Astrocyte (in vitro differentiated cells and primary cell): ENCODE measurements around the gene TSPYL1. TPM values are rescaled to one million over a fixed set of nuclear protein-coding genes. Genes with fewer than 3 reads are reported as not detected.

Experiments used
- DNase-seq: peaks from one replicate; pipeline ENCODE4 v3.0.0-alpha.2; 2010; ENCODE audit warnings: low read depth
- FAIRE-seq: peaks from 2 replicates; lab custom pipeline; 2011; peaks lifted over from hg19 to GRCh38; lab: Jason Lieb, UNC
- H2AFZ ChIP-seq: 2 replicates; pipeline ENCODE4 v1.6.0; 2012; ENCODE audit warnings: low read depth, low read length, inconsistent platforms
- H3K27ac ChIP-seq: 2 replicates; pipeline ENCODE4 v1.5.1; 2011; ENCODE audit warnings: low read depth, low read length, inconsistent platforms
- H3K27me3 ChIP-seq: 2 replicates; pipeline ENCODE4 v1.6.0; 2011; ENCODE audit warnings: low read length, inconsistent platforms; ENCODE audit not compliant: insufficient read depth
- H3K36me3 ChIP-seq: 2 replicates; pipeline ENCODE4 v1.5.1; 2011; ENCODE audit warnings: low read length, inconsistent platforms; ENCODE audit not compliant: insufficient read depth
- H3K4me1 ChIP-seq: 2 replicates; pipeline ENCODE4 v1.5.1; 2011; ENCODE audit warnings: low read length, inconsistent platforms; ENCODE audit not compliant: insufficient read depth
- H3K4me2 ChIP-seq: 2 replicates; pipeline ENCODE4 v1.6.0; 2012; ENCODE audit warnings: low read length, inconsistent platforms
- H3K4me3 ChIP-seq: 2 replicates; pipeline ENCODE4 v1.5.1; 2011; ENCODE audit warnings: low read depth, mild to moderate bottlenecking, low read length, inconsistent platforms; ENCODE audit not compliant: insufficient read depth
- H3K79me2 ChIP-seq: 2 replicates; pipeline ENCODE4 v1.6.0; 2012; ENCODE audit warnings: mild to moderate bottlenecking, low read length, inconsistent platforms; ENCODE audit not compliant: insufficient read depth
- H3K9ac ChIP-seq: 2 replicates; pipeline ENCODE4 v1.6.0; 2012; ENCODE audit warnings: mild to moderate bottlenecking, low read length, inconsistent platforms
- H3K9me3 ChIP-seq: 2 replicates; pipeline ENCODE4 v1.5.1; 2012; ENCODE audit warnings: low read depth, mild to moderate bottlenecking, low read length, inconsistent platforms; ENCODE audit not compliant: insufficient read depth
- H4K20me1 ChIP-seq: 2 replicates; pipeline ENCODE4 v1.6.0; 2012; ENCODE audit warnings: low read length, inconsistent platforms; ENCODE audit not compliant: insufficient read depth
- H3K27ac Mint-ChIP-seq: one replicate; pipeline ENCODE4 v1.8.0; 2021; ENCODE audit warnings: mild to moderate bottlenecking, mixed read lengths; ENCODE audit not compliant: unreplicated experiment
- H3K27me3 Mint-ChIP-seq: one replicate; pipeline ENCODE4 v1.8.0; 2021; ENCODE audit warnings: low read depth, mixed read lengths; ENCODE audit not compliant: unreplicated experiment
- H3K36me3 Mint-ChIP-seq: one replicate; pipeline ENCODE4 v1.8.0; 2021; ENCODE audit warnings: low read depth, mixed read lengths; ENCODE audit not compliant: unreplicated experiment
- H3K4me1 Mint-ChIP-seq: one replicate; pipeline ENCODE4 v1.8.0; 2021; ENCODE audit warnings: low read depth, mixed read lengths; ENCODE audit not compliant: unreplicated experiment
- H3K4me3 Mint-ChIP-seq: one replicate; pipeline ENCODE4 v1.8.0; 2021; ENCODE audit warnings: mild to moderate bottlenecking, moderate library complexity, mixed read lengths; ENCODE audit not compliant: unreplicated experiment
- H3K9me3 Mint-ChIP-seq: one replicate; pipeline ENCODE4 v1.8.0; 2021; ENCODE audit warnings: mild to moderate bottlenecking, mixed read lengths; ENCODE audit not compliant: unreplicated experiment
- EZH2 ChIP-seq: IDR thresholded peaks from 2 replicates; pipeline ENCODE4 v1.6.1; 2012; ENCODE audit warnings: mild to moderate bottlenecking, low read length, inconsistent platforms; ENCODE audit not compliant: insufficient read depth
- total RNA-seq: library from RNA; stranded (reverse); gene quantifications from 2 replicates; pipeline ENCODE4 v1.2.1, GENCODE V29; 2021
- TF ChIP-seq, protein P1 (sequence below): IDR thresholded peaks from 2 replicates; pipeline ENCODE4 v1.5.1; 2011; ENCODE audit warnings: low read depth, mild to moderate bottlenecking, inconsistent platforms, low read length, moderate library complexity; ENCODE audit not compliant: insufficient read depth

The TSPYL1 gene
- total RNA-seq, 1 donor from 2014 or later: 91.7 TPM

- no peak overlapping the region for H3K4me2 ChIP-seq
- H3K4me3 ChIP-seq: no peak overlapping the region
- peaks cover 3% of the 10 kb centered on the region for H3K36me3 ChIP-seq
- Mint-ChIP-seq H3K4me3 (no peak overlapping the region), H3K36me3 (no peaks in the 10 kb centered on the region), H3K4me1 (peaks cover 28% of the 10 kb centered on the region), H3K9me3 (no peaks in the 10 kb centered on the region), H3K27ac (no peak overlapping the region), H3K27me3 (no peaks in the 10 kb centered on the region)
- peaks cover 4% of the 10 kb centered on the region for H4K20me1 ChIP-seq
- H3K79me2 ChIP-seq: peaks cover 41% of the 10 kb centered on the region
- TF ChIP-seq, protein P1, sequence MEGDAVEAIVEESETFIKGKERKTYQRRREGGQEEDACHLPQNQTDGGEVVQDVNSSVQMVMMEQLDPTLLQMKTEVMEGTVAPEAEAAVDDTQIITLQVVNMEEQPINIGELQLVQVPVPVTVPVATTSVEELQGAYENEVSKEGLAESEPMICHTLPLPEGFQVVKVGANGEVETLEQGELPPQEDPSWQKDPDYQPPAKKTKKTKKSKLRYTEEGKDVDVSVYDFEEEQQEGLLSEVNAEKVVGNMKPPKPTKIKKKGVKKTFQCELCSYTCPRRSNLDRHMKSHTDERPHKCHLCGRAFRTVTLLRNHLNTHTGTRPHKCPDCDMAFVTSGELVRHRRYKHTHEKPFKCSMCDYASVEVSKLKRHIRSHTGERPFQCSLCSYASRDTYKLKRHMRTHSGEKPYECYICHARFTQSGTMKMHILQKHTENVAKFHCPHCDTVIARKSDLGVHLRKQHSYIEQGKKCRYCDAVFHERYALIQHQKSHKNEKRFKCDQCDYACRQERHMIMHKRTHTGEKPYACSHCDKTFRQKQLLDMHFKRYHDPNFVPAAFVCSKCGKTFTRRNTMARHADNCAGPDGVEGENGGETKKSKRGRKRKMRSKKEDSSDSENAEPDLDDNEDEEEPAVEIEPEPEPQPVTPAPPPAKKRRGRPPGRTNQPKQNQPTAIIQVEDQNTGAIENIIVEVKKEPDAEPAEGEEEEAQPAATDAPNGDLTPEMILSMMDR: no peak
- no peak for TF ChIP-seq EZH2
- H3K9ac ChIP-seq: no peak overlapping the region
- H3K27me3 ChIP-seq: no peaks in the 10 kb centered on the region
- H3K9me3 ChIP-seq: no peaks in the 10 kb centered on the region
- no peak overlapping the region for H2AFZ ChIP-seq
- H3K27ac ChIP-seq: no peak overlapping the region
- peaks cover 21% of the 10 kb centered on the region for H3K4me1 ChIP-seq
- DNase-seq (no peak), FAIRE-seq (no peak)
These were observed 32.4 kb downstream of the TSPYL1 start for GRCh38 chr6:116247285-116247684.

DNA sequence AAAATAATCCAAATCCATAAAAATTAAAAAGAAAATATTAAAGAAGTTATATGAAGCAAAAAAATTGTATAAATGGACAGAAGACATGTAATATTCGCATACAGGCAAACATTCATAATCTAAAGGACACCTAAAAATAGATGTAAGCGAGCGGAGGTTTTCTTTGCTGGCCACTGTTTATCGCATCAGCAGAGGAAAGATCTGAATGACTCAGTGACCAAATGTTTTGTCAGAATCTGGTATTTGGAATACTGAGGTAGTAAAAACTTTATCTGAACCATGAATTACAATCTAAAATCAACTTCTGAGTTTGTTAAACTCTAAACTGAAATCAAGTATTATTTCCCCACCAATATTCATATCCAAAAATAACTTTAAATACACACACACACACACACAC lies 33.6 kb downstream of the TSPYL1 start:
- H3K4me3 ChIP-seq: no peak overlapping the region
- H3K9ac ChIP-seq: no peak overlapping the region
- no peak overlapping the region for H2AFZ ChIP-seq
- no peaks in the 10 kb centered on the region for H3K27me3 ChIP-seq
- peaks cover 4% of the 10 kb centered on the region for H4K20me1 ChIP-seq
- H3K79me2 ChIP-seq: peaks cover 30% of the 10 kb centered on the region
- no peak overlapping the region for H3K4me3 Mint-ChIP-seq
- peak overlapping the region; percentile 43 for H3K27ac ChIP-seq
- H3K36me3 ChIP-seq: peaks cover 3% of the 10 kb centered on the region
- DNase-seq: peak; percentile 80
- FAIRE-seq: peak; percentile 66
- H3K36me3 Mint-ChIP-seq: no peaks in the 10 kb centered on the region
- H3K9me3 ChIP-seq: no peaks in the 10 kb centered on the region
- TF ChIP-seq EZH2: no peak
- TF ChIP-seq, protein P1: no peak
- no peak overlapping the region for H3K27ac Mint-ChIP-seq
- no peaks in the 10 kb centered on the region for H3K9me3 Mint-ChIP-seq
- H3K4me2 ChIP-seq: peak overlapping the region; percentile 53
- H3K4me1 ChIP-seq: peaks cover 13% of the 10 kb centered on the region
- no peaks in the 10 kb centered on the region for H3K27me3 Mint-ChIP-seq
- peaks cover 22% of the 10 kb centered on the region for H3K4me1 Mint-ChIP-seq

DNA sequence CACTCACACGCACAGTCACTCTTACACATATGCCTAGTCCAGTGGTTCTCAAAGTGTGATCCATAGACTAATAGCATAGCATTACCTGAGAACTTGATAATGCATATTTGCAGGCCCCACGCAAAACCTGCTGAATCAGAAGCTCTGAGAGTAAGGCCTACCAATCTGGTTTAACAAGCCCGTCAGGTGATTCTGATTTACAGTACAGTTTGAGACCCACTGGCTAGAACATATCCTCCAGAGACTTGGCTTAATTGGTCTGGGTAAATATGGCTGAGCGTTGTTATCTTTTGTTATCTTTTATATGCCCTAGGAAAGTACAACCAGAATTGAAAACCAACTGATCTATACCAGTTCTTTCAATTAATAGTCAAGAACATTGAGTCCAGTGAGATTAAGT lies 35.4 kb downstream of the TSPYL1 start:
- H3K27ac ChIP-seq: no peak overlapping the region
- Mint-ChIP-seq H3K9me3 (no peaks in the 10 kb centered on the region), H3K27me3 (no peaks in the 10 kb centered on the region), H3K36me3 (peaks cover 2% of the 10 kb centered on the region), H3K27ac (no peak overlapping the region), H3K4me1 (peaks cover 10% of the 10 kb centered on the region), H3K4me3 (no peak overlapping the region)
- peaks cover 3% of the 10 kb centered on the region for H3K36me3 ChIP-seq
- H3K9me3 ChIP-seq: no peaks in the 10 kb centered on the region
- no peaks in the 10 kb centered on the region for H4K20me1 ChIP-seq
- H3K4me2 ChIP-seq: no peak overlapping the region
- H3K4me1 ChIP-seq: no peaks in the 10 kb centered on the region
- peaks cover 12% of the 10 kb centered on the region for H3K79me2 ChIP-seq
- TF ChIP-seq EZH2: no peak
- TF ChIP-seq, protein P1: no peak
- FAIRE-seq (no peak), DNase-seq (no peak)
- no peak overlapping the region for H3K9ac ChIP-seq
- H2AFZ ChIP-seq: no peak overlapping the region
- no peak overlapping the region for H3K4me3 ChIP-seq
- H3K27me3 ChIP-seq: no peaks in the 10 kb centered on the region
